ENCODE data around the gene ANKRD45.

GRCh38 chr1:173572201-173572873, 97.3 kb downstream of the ANKRD45 start:
- TF ChIP-seq CTCF (IDR thresholded peaks at IDR 0.05) = no peak
- no peak for TF ChIP-seq POLR2AphosphoS5 (IDR thresholded peaks at IDR 0.05; ENCODE audit: low read depth, low read length)
